Ishikawa (cell line): ENCODE data around the gene FADS3.

ENCODE experiments used
- CEBPB ChIP-seq: IDR thresholded peaks from 2 replicates; pipeline ENCODE4 v1.6.1; 2012
- CREB1 ChIP-seq: IDR thresholded peaks from 2 replicates; pipeline ENCODE4 v1.6.1; 2012; ENCODE audit warnings: low read depth
- EGR1 ChIP-seq: IDR thresholded peaks from 2 replicates; pipeline ENCODE4 v1.6.1; 2012
- EP300 ChIP-seq: IDR thresholded peaks from 2 replicates; pipeline ENCODE4 v1.6.1; 2012; ENCODE audit warnings: borderline replicate concordance
- FOXM1 ChIP-seq: IDR thresholded peaks from 2 replicates; pipeline ENCODE4 v1.6.1; 2012; ENCODE audit warnings: low read depth, borderline replicate concordance
- MAX ChIP-seq: IDR thresholded peaks from 2 replicates; pipeline ENCODE4 v1.6.1; 2012
- RAD21 ChIP-seq: IDR thresholded peaks from 2 replicates; pipeline ENCODE4 v1.6.1; 2012; ENCODE audit warnings: low read depth
- REST ChIP-seq: IDR thresholded peaks from 2 replicates; pipeline ENCODE4 v1.6.1; 2012; ENCODE audit warnings: low read depth, mild to moderate bottlenecking
- TAF1 ChIP-seq: IDR thresholded peaks from 2 replicates; pipeline ENCODE4 v1.6.1; 2012; ENCODE audit warnings: low read depth, mild to moderate bottlenecking
- TCF12 ChIP-seq: IDR thresholded peaks from 2 replicates; pipeline ENCODE4 v1.6.1; 2012; ENCODE audit warnings: low read depth
- TEAD4 ChIP-seq: IDR thresholded peaks from 2 replicates; pipeline ENCODE4 v1.6.1; 2012
- YY1 ChIP-seq: IDR thresholded peaks from 2 replicates; pipeline ENCODE4 v1.6.1; 2012; ENCODE audit warnings: low read depth

- TF ChIP-seq REST, result no peak
- TF ChIP-seq CREB1, result no peak
- TF ChIP-seq YY1, result no peak
- no peak for TF ChIP-seq TAF1
- TF ChIP-seq CEBPB, result no peak
- no peak for TF ChIP-seq EP300
- no peak for TF ChIP-seq RAD21
- TF ChIP-seq TEAD4, result no peak
- no peak for TF ChIP-seq FOXM1
- TF ChIP-seq MAX, result no peak
- no peak for TF ChIP-seq EGR1
- no peak for TF ChIP-seq TCF12
Observed at GRCh38 chr11:61873588-61874376, 17.6 kb downstream of the FADS3 start.
